ENCODE data around the gene CASP10. TPM values are rescaled to one million over a fixed set of nuclear protein-coding genes. Genes with fewer than 3 reads are reported as not detected.
"Not testable (repeated sequence)": the region's sequence is repeated elsewhere in the genome, so short reads cannot be mapped to it uniquely, and the experiment has no call there.

CASP10 gene
- total RNA-seq, 1 donor from 2014 or later: 31.6 TPM

GRCh38 chr2:201139836-201140604 lies 42.9 kb upstream of the CASP10 start:
- no peaks in the 10 kb centered on the region for H3K27me3 ChIP-seq
- peaks cover 26% of the 10 kb centered on the region for H3K4me1 ChIP-seq
- DNase-seq (no peak), ATAC-seq (peak; percentile 63)
- H3K36me3 ChIP-seq: peaks cover 96% of the 10 kb centered on the region
- H3K4me3 ChIP-seq: no peak overlapping the region
- no peak for TF ChIP-seq CTCF (IDR thresholded peaks at IDR 0.05)
- intact Hi-C loops (cut with DNase I): no loop called here
- H3K27ac ChIP-seq: peak overlapping the region; percentile 59
- H3K9me3 ChIP-seq: no peaks in the 10 kb centered on the region

DNA sequence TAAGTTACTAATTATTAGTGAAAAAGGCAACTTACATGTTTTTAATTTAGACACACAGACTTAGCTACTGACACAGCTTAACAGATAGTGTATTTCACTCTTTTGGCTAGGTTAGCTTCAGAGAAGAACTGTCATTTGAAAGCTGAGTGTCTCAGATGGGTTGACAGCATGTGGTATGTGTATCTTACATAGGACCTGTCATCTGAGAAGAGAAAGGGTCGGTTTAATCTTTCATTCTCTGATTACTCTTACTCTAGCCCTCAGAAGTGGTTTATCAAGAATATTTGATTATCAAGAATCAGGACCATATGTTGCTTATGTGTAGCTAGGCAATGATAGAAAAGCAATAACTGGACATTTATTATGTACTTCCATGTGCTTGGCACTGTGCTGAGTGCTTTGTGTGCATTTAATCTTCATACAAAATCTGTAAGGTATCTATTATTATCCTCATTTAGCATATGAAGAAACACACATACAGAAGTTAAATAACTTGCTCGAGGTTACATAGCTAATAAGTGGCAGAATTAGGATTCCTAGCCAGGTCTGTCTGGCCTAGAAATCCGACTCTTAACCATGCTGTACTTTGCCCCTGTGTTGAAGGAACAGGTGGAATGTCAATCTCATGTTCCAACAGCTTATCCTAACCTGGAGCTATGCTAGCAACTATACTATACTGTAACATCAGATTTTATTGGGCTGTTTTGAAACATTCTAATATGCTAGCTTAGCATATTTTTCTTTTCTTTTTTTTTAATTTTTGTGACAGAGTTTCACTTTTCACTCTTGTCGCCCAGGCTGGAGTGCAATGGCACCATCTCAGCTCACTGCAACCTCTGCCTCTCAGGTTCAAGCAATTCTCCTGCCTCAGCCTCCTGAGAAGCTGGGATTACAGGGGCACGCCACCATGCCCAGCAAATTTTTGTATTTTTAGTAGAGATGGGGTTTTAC lies 38.6 kb upstream of the CASP10 start:
- H3K27ac ChIP-seq: no peak overlapping the region
- H3K4me1 ChIP-seq: peaks cover 18% of the 10 kb centered on the region
- intact Hi-C loops (cut with DNase I): no loop called here
- DNase-seq (no peak), ATAC-seq (no peak)
- H3K9me3 ChIP-seq: no peaks in the 10 kb centered on the region
- no peak for TF ChIP-seq CTCF (IDR thresholded peaks at IDR 0.05)
- H3K36me3 ChIP-seq: peaks cover 95% of the 10 kb centered on the region
- no peaks in the 10 kb centered on the region for H3K27me3 ChIP-seq
- H3K4me3 ChIP-seq: no peak overlapping the region

DNA sequence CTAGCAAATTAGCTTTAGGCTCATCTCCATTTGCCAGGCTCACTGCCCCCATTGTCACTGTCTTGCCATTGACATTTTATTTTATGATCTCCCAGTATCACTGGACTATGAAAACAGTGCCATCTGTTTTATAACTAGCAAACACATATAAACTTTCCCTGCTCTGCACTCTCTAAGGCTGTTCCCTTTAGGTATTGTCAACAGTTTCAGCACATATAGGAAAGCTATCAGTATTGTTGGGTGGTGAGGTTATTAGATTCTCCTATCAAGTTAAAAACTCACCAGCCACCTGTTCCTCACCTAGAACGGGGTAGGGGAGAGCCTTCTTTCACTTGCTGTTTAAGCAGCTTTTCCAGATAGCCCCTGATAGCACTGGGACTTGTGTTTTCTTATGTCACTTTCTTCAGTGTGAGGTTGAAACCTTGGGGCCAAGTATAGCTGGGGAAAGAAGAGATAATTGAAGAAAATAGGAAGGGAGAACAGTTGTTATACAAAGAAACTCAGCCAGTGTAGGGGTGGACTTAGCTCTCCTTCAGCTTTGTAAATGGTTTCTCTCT lies 34.4 kb upstream of the CASP10 start:
- no peaks in the 10 kb centered on the region for H3K27me3 ChIP-seq
- H3K4me3 ChIP-seq: no peak overlapping the region
- TF ChIP-seq CTCF (IDR thresholded peaks at IDR 0.05): no peak
- ATAC-seq (no peak), DNase-seq (no peak)
- peaks cover 48% of the 10 kb centered on the region for H3K4me1 ChIP-seq
- H3K27ac ChIP-seq: peak overlapping the region; percentile 42
- no peaks in the 10 kb centered on the region for H3K9me3 ChIP-seq
- intact Hi-C loops (cut with DNase I): no loop called here
- H3K36me3 ChIP-seq: peaks cover 94% of the 10 kb centered on the region

DNA sequence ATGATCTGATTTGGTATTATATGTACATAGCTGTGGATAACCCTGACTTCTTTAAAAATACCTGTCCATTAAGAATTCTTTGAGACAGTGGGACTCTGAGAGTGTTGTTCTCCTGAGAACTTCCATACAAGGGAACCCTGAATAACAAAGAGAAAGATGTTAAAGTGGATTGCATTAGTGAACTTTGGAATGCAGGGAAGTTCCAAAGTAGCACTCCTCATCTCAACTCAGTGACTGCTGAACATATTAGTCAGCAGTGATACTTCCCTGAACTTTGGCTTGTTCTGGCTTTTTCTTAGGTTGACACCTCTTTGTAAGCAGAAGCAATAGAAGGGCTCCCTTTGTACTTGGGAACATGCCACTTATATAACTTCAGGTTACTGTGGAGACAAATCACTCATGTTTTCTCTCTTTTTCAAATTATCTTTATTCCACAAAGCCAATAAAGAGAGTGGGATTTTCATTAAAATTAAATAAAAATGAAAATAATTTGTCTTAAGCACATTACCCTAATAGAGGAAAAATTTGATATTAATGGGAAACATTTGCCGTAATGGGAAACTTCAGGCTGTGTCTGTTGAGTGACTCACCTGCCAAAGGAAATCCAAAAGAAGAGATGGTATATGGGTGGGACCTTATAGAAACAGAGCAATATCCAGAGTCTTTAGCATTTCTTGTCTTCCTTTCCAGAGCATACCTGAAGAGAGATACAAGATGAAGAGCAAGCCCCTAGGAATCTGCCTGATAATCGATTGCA lies 33.7 kb upstream of the CASP10 start:
- peak overlapping the region; percentile 52 for H3K27ac ChIP-seq
- intact Hi-C loops (cut with DNase I): no loop called here
- H3K27me3 ChIP-seq: no peaks in the 10 kb centered on the region
- peaks cover 52% of the 10 kb centered on the region for H3K4me1 ChIP-seq
- ATAC-seq: peak; percentile 79
- DNase-seq: no peak
- no peak overlapping the region for H3K4me3 ChIP-seq
- no peak for TF ChIP-seq CTCF (IDR thresholded peaks at IDR 0.05)
- peaks cover 94% of the 10 kb centered on the region for H3K36me3 ChIP-seq
- no peaks in the 10 kb centered on the region for H3K9me3 ChIP-seq

GRCh38 chr2:201149821-201150165 lies 33.1 kb upstream of the CASP10 start:
- H3K9me3 ChIP-seq; H3K27me3 ChIP-seq; DNase-seq; H3K4me3 ChIP-seq; intact Hi-C loops (cut with DNase I): not testable (repeated sequence)
- H3K27ac ChIP-seq: peak overlapping the region; percentile 52
- peaks cover 55% of the 10 kb centered on the region for H3K4me1 ChIP-seq
- peak; percentile 53 for ATAC-seq
- peaks cover 94% of the 10 kb centered on the region for H3K36me3 ChIP-seq
